GM06990 (cell line): ENCODE data around the gene LGI1.

Source experiments
- DNase-seq: peaks from one replicate; pipeline ENCODE4 v3.0.0-alpha.2; 2011; ENCODE audit not compliant: insufficient read length; ENCODE audit errors: extremely low read depth
- H3K27me3 ChIP-seq: replicated peaks from 2 replicates; pipeline ENCODE4 v1.6.0; 2011; ENCODE audit warnings: low read length; ENCODE audit not compliant: control insufficient read depth, insufficient read depth
- H3K36me3 ChIP-seq: 2 replicates; pipeline ENCODE4 v1.5.1; 2011; ENCODE audit warnings: low read length; ENCODE audit not compliant: control insufficient read depth, insufficient read depth
- H3K4me3 ChIP-seq: replicated peaks from 2 replicates; pipeline ENCODE4 v1.5.1; 2011; ENCODE audit warnings: low read depth, mild to moderate bottlenecking, control low read depth, low read length
- CTCF ChIP-seq: IDR thresholded peaks from 2 replicates; pipeline ENCODE4 v1.5.1; 2011; ENCODE audit warnings: low read length, control low read depth, mild to moderate bottlenecking, inconsistent platforms; ENCODE audit not compliant: insufficient read depth, poor library complexity, severe bottlenecking

The LGI1 gene

GRCh38 chr10:93755443-93756116, 2.2 kb upstream of the LGI1 start:
- no peak overlapping the region for H3K4me3 ChIP-seq
- H3K27me3 ChIP-seq, result no peaks in the 10 kb centered on the region; the same call in 1 of the 2 replicates
- DNase-seq, result no peak
- no peak for TF ChIP-seq CTCF
- no peaks in the 10 kb centered on the region for H3K36me3 ChIP-seq

- no peaks in the 10 kb centered on the region; the same call in 1 of the 2 replicates for H3K27me3 ChIP-seq
These were observed 1.6 kb upstream of the LGI1 start for GRCh38 chr10:93756118-93756517.

GRCh38 chr10:93757136-93757535, 600 bp upstream of the LGI1 start:
- DNase-seq, result no peak
- Histone ChIP-seq H3K27me3 (no peaks in the 10 kb centered on the region; the same call in 1 of the 2 replicates), H3K36me3 (no peaks in the 10 kb centered on the region), H3K4me3 (no peak overlapping the region)
- no peak for TF ChIP-seq CTCF

More at GRCh38 chr10:93756118-93756517, 1.6 kb upstream of the LGI1 start:
- H3K36me3 ChIP-seq, result no peaks in the 10 kb centered on the region
- H3K4me3 ChIP-seq, result no peak overlapping the region
- TF ChIP-seq CTCF, result no peak
- no peak for DNase-seq

GRCh38 chr10:93758508-93758885, 761 bp downstream of the LGI1 start:
- no peak for TF ChIP-seq CTCF
- H3K4me3 ChIP-seq, result no peak overlapping the region
- H3K36me3 ChIP-seq, result no peaks in the 10 kb centered on the region
- H3K27me3 ChIP-seq, result no peaks in the 10 kb centered on the region
- DNase-seq, result no peak

GRCh38 chr10:93758891-93759410, 1.2 kb downstream of the LGI1 start:
- Histone ChIP-seq H3K36me3 (no peaks in the 10 kb centered on the region), H3K27me3 (no peaks in the 10 kb centered on the region), H3K4me3 (no peak overlapping the region)
- DNase-seq, result no peak
- TF ChIP-seq CTCF, result no peak

- TF ChIP-seq CTCF, result no peak
- no peaks in the 10 kb centered on the region for H3K36me3 ChIP-seq
- no peak for DNase-seq
- no peak overlapping the region for H3K4me3 ChIP-seq
- no peaks in the 10 kb centered on the region for H3K27me3 ChIP-seq
These were observed 2.8 kb downstream of the LGI1 start for GRCh38 chr10:93760490-93760889.
